ENCODE results near the gene CBX7.

DNA sequence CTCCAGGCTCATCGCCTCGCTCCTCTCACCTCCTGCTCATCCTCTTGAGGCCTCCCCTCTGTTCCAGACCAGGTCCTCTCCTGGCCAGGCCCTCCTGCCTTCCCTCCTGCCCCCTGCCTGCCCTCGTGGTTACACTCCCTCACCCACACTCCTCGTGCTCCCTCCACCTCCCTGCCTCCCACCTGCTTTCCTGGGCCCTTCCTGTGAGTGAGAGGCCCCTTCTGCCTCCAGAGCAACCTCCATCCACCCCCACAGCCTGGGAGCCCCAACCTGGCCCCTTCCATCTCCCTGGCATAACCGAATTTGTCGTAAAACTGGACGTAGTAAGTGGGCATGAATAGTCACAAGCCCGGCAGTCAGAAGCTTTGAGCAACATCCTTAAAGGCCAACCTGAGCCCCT lies 70.9 kb downstream of the CBX7 start:
- TF ChIP-seq TAF1 (conservative IDR thresholded peaks at IDR 0.05) (no peak), RAD21 (IDR thresholded peaks at IDR 0.05) (no peak), SP1 (IDR thresholded peaks at IDR 0.05) (no peak)
- TF ChIP-seq, protein P1, sequence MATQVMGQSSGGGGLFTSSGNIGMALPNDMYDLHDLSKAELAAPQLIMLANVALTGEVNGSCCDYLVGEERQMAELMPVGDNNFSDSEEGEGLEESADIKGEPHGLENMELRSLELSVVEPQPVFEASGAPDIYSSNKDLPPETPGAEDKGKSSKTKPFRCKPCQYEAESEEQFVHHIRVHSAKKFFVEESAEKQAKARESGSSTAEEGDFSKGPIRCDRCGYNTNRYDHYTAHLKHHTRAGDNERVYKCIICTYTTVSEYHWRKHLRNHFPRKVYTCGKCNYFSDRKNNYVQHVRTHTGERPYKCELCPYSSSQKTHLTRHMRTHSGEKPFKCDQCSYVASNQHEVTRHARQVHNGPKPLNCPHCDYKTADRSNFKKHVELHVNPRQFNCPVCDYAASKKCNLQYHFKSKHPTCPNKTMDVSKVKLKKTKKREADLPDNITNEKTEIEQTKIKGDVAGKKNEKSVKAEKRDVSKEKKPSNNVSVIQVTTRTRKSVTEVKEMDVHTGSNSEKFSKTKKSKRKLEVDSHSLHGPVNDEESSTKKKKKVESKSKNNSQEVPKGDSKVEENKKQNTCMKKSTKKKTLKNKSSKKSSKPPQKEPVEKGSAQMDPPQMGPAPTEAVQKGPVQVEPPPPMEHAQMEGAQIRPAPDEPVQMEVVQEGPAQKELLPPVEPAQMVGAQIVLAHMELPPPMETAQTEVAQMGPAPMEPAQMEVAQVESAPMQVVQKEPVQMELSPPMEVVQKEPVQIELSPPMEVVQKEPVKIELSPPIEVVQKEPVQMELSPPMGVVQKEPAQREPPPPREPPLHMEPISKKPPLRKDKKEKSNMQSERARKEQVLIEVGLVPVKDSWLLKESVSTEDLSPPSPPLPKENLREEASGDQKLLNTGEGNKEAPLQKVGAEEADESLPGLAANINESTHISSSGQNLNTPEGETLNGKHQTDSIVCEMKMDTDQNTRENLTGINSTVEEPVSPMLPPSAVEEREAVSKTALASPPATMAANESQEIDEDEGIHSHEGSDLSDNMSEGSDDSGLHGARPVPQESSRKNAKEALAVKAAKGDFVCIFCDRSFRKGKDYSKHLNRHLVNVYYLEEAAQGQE (IDR thresholded peaks at IDR 0.05): no peak
- TF ChIP-seq, protein P2, sequence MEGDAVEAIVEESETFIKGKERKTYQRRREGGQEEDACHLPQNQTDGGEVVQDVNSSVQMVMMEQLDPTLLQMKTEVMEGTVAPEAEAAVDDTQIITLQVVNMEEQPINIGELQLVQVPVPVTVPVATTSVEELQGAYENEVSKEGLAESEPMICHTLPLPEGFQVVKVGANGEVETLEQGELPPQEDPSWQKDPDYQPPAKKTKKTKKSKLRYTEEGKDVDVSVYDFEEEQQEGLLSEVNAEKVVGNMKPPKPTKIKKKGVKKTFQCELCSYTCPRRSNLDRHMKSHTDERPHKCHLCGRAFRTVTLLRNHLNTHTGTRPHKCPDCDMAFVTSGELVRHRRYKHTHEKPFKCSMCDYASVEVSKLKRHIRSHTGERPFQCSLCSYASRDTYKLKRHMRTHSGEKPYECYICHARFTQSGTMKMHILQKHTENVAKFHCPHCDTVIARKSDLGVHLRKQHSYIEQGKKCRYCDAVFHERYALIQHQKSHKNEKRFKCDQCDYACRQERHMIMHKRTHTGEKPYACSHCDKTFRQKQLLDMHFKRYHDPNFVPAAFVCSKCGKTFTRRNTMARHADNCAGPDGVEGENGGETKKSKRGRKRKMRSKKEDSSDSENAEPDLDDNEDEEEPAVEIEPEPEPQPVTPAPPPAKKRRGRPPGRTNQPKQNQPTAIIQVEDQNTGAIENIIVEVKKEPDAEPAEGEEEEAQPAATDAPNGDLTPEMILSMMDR (IDR thresholded peaks at IDR 0.05; ENCODE audit: low read depth, low read length, missing input control): no peak
